Stimulated activated CD8-positive, alpha-beta memory T cell treated with anti-CD3 and anti-CD28 coated beads, Interleukin-7, amount 100 ng/mL, for 4 hours (primary cell): ENCODE results near the gene PPP2R5B.

Experiments used
- DNase-seq, 2 donors: peaks; one replicate each; pipeline ENCODE4 v3.0.0-alpha.2; 2020; ENCODE audit warnings: low read depth in 2 of 2

Gene PPP2R5B

DNA sequence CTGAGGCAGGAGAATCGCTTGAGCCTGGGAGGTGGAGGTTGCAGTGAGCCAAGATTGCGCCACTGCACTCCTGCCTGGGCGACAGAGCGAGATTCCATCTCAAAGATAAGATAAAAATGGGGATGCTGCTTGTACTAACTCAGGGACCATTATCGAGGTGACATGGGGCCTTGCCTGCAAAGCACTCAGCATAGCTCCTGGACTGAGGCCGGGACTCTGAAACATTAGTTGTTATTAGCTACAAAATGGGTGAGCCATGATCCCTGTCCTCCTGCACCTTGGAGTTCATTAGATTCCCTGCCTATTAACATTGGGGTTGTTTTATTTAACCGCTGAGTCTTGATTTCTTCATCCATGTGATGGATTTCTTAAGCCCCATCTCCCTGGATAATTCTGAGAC, 5.1 kb downstream of the PPP2R5B start:
- DNase-seq = no peak

DNA sequence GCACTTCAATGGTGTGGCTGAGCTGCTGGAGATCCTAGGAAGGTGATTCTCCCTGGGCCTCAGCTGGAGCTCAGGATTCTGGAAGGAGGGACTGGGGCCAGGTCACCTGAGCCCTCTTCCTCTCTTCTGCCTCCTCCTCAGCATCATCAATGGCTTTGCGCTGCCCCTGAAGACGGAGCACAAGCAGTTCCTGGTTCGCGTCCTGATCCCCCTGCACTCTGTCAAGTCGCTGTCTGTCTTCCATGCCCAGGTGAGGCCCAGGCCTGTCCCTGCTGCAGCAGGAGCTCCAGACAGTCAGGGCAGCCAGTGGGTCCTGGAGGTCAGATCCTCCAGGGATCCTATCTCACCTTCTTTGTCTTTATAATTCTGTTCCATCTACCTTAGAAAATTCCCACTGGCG, 5.9 kb downstream of the PPP2R5B start:
- DNase-seq = no peak

DNA sequence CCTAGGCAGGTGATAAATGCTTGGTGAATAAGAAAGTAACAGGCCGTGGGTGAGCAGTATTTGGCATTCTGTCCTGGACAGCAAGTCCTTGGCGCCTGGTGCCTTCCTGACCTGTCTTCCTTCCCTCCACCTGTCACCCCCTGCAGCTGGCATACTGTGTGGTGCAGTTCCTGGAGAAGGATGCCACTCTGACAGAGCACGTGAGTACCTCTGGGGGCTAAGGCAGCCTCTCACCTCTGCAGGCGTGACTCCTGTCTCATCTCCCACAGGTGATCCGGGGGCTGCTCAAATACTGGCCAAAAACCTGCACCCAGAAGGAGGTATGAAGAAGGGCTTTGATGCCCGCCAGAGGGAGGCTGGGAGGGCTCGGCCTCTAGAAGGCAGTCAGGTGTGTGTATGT, 6.8 kb downstream of the PPP2R5B start:
- no peak for DNase-seq

DNA sequence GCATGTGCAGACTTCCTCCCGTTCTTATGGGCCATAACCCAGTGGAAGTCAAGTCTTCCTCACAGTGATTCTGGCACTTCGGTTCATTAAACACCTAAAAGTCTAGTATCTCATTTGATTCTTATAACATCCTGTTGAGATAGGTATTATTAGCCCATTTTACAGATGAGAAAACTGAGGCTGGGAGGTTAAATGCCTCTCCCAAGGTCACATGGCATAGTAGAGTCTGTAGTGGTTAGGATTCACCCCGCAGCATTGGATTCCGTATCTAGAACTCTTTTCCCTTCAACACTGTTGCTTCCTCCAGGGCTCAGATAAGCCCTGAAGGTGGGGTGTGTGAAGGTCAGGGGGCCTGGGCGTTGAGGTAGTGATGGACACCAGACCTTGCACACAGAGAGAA, 7.8 kb downstream of the PPP2R5B start:
- DNase-seq = no peak

DNA sequence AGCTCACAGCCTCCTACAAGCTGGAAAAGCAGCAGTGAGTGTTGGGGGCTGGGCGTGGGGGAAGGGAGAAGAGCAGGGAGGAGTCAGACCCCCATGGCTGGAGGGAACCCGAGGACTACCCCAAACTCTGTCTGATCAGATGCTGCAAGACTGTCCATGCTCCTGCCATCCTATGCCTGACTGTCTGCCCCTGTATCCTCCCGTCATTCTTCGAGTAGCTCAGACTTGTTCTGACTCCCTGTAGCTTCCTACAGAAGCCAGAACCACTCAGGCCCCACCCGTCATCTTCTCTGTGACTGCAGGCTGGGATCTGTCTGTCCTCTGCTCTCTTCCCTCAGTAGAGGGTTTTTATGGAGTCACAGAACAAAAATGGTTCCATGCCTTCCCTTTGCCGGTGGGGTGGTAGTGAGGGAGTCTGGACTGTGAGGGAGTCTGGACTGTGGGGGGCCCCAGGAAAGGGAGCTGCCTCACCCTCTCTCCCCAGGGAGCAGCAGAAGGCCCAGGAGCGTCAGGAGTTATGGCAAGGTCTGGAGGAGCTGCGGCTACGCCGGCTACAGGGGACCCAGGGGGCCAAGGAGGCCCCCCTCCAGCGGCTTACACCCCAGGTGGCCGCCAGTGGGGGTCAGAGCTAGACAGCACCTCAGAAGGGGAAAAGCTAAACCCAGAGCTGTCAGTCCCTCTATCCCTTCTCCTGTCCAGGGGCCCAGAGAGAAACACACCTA, 8.9 kb downstream of the PPP2R5B start:
- no peak for DNase-seq

DNA sequence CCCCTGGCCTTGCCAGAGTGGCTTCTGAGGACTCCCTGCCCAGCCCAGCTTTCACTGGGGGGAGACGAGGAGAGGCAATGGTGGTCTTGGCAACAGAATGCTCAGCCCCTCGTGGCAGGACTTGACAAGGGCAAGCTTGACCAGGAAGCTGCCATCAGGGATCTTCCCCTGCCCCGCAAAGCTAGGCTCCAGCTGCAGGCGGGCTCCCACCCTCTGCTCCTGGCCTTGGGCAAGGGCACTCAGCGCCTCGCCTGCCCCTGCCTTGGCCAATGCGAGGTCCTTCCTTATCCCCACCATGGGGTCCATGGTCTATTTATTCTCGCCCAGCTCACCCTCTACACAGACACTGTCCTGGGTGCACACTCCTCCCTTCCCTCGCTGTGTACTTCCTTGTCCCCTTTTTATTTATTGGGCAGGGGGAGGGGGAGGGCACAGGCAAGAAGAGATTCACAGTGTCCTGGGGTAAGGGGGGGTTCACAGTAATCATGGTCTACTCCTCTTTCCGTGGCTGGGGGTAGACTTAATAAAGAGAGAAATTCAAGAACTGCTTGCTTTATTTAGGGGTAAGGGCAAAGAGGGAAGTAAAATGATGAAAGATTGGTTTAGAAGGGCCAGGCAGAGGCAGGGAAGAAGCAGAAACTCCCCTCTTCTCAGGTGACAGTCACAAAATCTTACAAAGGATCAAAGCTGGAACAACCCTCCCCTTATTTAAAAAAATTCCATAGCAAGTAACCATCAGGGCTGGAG, 9.6 kb downstream of the PPP2R5B start:
- DNase-seq = no peak

DNA sequence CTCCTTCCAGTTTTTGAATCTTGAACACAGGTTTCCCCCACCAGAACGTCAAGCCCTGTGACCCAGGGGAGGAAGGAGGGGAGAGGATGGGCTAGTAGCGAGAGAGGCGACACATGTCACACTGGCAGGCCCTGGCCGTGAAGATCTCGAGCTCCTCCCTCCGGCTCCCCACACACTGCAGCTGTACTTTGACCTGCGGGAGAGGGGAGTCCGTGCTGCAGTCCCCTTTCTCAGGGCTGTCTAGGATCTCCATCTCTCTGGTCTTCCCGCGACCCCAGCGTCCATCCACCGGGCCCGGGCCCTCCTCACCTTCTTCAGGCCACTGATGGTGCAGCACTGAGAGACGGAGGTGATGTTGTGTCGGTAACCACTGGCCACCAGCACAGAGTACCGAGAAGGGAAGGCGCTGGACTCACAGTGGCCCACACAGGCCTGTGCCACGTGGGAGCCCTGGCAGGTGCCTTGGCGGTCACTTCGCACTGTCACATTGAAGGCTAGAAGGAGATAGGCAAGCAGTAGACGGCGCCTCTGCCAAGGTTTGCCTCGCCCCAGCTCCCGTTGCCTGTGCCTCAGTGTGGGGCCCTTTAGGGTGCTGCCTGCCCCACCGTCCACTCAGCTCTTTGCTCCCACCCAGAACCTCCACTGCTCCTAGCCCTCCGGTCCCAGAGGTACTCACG, 10.3 kb downstream of the PPP2R5B start:
- no peak for DNase-seq

DNA sequence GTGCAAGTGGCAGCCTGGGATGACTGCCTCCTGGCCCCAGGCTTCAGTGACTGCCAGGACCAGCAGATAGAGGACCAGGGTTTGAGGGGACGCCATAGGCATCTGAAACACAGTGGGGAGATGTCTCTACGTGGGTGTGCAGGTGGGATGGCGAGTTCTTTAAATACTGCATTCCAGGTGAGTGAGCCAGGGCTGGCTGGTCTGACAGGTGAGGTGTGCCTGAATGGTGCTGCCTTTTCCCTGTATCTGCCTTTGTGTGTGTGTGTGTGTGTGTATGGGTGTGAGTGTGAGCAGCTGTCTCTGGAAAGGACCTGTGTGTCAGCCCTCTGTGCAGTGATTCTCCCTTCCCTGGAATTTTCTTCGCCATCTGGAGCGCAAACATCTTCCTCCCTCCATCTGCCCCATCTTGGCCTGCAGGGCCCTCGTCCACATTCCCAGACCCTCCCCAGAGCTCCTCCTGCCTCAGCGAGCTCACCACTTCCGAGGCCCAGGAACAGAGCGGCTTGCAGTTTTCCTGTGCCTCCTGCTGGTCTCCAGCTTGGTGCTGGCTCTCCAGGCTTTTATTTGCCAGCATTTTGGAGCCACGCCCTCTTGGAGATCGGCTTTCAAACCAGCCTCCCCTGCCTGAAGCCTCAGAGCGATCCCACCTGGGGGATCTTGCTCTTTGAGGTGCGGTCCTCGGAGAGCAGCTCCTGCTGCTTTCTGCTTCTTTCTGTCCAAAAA, 11.0 kb downstream of the PPP2R5B start, which contains the start of gene GPHA2:
Gene GPHA2, minus strand, starts transcription at position 535 of the 723 bp plus-strand sequence. Its CDS starts 433 bp downstream, at position 102.
- no peak for DNase-seq

DNA sequence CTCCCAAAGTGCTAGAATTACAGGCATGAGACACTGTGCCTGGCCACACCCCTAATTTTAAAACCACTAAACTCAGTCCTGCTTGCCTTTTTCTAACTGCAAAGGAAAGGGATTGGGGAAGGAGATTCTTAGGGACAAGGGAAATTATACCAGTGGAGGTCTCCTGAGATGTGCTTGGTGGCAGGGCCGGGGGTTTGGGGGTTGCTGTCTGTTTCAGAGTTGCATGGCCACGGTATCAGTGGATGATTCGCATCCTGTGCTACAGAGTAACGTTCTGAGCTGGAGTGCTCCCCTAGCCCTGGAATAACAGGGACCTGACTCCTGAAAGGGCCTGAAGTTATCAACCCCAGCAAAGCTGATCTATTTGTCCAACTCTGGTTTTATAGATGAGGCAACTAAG, 12.1 kb downstream of the PPP2R5B start:
- no peak for DNase-seq

DNA sequence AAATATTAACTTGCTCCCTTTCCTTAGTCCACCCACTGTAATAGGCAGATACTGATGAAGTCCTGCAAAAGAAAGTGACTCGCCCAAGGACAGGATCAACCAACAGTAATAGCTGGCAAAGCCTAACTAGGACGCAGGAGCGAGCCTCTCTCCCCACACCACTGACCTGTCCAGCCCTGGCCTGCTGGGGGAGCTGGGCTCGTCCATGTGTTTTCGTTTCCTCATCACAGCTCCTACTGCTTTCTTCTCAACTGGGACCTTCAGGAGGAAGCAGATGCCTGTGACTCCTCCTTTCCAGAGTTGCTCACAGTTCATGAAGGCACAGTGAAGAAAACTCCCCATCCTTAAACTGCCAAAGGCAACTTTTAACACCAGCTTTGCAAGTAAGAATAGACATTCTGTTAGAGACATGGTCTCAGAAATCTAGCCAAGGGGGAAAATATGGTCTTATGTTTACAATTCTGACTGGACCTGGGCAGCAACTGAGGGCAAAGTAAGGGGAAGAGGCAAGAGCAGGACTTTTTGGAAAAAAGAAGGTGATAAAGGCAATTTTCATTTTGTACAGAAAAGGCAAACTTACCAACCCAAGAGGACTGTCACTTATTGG, 22.8 kb downstream of the PPP2R5B start:
- no peak for DNase-seq

DNA sequence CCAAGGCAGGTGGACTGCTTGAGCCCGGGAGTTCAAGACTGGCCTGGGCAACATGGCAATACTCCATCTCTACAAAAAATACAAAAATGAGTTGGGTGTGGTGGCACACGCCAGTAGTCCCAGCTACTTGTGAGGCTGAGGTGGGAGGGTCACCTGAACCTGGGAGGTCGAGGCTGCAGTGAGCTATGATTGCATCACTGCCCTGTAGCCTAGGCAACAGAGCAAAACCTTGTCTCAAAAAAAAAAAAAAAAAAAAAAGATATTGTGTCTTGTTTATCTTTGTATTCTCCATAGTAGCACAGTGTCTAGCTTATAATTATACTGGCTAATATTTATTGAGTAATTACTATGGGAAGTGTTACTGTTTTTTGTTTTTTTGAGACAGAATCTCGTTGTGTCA, 27.0 kb downstream of the PPP2R5B start:
- no peak for DNase-seq

DNA sequence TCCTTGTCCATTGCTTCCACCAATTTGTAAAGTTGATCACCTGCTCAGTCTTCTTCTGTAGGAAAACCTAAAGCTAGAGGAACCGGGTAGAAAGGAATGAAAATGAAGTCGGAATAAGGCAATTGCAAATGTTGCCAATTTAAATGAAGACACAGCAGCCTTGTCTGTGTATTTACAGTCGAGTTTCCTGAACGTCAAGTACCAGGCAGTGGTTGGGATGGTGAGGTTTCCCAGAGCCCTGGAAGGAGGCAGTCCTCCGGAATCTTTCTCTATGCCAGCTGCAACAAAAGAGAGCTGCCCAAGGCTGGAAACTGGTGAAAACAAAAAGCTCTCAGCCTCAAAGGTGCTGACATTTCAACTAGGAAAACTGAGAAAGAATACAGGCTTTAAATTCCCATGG, 29.7 kb downstream of the PPP2R5B start:
- DNase-seq = no peak

DNA sequence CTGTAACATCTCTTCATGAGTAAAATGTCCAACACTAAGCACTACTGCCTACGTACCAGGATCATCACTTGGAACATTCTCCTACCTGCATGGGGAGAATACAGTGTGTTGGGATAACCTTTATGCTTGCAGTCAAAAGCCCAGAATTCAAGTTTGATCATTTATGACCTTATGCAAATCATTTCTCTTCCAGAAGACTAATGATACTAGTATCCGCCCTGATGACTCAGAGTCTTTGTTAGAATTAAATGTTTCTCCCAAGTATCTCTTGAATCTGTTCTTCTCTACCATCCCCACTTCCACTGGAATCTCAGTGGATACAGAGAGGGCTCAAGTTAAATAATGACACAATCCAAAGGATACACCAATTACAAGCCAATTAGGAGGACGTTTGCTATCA, 35.0 kb downstream of the PPP2R5B start:
- no peak for DNase-seq

DNA sequence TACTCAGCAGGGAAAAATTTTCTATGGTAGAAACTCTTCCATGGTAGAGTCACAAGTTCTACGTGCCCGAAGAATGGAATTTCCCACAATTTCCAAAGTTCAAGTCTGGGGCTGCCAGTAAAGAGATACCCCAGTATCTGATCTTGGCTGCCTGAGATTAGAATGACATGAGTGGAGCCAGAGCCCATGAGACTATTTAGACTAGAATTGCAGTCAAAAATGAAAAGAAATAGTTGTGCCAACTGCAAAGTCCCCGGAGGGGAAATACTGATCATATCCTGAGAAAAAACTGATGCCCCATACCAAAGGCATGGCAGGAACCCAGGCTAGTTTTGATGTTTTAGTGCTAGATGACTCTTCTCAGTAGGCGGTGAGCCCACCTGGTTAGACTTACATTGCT, 36.2 kb downstream of the PPP2R5B start:
- no peak for DNase-seq

DNA sequence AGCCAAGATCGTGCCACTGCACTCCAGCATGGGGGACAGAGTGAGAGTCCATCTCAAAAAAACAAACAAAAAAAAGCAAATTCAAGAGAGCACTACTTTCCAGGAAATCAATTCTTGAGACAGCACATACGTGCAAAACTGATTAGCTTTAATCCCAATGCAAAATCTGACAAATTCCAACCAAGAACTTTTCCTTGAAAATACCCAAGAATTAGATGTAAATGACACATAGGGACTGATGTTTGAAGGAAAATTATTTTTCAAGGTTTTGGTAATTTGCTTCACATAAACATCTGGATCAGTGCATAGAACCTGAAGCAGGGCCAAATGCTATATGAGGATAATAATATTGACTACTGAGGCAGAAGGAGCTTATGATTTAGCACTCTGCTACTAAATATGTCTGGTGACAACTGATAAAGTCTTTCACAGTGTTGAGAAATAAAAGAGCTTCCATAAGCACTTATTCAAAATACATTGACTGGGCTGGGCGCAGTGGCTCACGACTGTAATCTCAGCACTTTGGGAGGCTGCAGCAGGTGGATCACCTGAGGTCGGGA, 38.7 kb downstream of the PPP2R5B start:
- DNase-seq = no peak

DNA sequence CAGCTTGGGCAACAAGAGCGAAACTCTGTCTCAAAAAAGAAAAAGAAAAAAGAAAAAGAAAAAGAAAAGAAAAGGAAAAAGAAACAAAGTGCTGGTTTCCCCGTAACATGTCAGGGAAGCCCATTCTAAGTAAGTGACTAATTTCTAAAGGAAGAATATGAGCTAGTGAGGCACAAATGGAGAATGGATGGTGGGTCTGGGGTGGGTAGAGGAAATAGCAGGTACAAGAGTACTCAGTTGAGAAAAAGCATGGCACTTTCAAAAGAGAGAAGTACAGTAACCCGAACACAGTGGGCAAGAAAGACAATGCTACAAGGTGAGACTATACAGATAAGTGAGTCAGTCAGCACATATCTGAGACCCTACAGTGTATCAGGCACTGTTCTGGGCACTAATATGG, 42.9 kb downstream of the PPP2R5B start:
- no peak for DNase-seq

DNA sequence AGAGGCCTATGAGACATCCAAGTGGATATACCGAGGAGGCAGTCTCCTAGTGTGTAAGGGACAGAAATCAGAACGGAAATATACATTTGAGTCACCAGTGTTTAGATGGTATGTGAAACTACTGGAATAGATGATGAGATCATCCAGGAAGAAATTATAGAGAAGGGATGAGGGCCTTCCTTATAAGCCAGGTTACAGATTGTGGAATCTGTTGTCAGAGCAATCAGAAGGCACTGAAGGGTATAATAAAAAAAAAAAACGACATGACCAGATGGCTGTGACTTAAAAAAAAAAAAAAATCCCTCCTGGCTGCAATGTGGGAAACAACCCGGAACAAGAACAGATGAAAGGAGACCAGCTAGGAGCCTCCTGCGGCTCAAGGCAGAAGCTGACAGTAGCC, 44.7 kb downstream of the PPP2R5B start:
- DNase-seq = no peak

DNA sequence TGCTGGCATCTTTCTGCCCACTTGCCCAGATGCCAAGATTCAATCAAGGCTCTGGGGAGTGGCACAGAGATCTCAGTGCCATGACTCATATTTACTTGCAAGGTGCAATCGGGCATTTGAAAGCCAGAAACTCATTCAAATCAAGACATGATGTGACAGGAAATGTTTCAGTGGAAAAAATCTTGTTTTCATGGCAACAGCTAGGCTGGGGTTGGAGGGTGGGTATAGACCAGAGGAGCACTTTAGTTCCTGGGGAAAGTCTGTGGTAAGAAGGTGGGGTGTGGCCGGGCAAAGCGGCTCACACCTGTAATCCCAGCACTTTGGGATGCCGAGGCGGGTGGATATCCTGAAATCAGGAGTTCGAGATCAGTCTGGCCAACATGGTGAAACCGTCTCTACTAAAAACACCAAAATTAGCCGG, 46.3 kb downstream of the PPP2R5B start:
- no peak for DNase-seq

DNA sequence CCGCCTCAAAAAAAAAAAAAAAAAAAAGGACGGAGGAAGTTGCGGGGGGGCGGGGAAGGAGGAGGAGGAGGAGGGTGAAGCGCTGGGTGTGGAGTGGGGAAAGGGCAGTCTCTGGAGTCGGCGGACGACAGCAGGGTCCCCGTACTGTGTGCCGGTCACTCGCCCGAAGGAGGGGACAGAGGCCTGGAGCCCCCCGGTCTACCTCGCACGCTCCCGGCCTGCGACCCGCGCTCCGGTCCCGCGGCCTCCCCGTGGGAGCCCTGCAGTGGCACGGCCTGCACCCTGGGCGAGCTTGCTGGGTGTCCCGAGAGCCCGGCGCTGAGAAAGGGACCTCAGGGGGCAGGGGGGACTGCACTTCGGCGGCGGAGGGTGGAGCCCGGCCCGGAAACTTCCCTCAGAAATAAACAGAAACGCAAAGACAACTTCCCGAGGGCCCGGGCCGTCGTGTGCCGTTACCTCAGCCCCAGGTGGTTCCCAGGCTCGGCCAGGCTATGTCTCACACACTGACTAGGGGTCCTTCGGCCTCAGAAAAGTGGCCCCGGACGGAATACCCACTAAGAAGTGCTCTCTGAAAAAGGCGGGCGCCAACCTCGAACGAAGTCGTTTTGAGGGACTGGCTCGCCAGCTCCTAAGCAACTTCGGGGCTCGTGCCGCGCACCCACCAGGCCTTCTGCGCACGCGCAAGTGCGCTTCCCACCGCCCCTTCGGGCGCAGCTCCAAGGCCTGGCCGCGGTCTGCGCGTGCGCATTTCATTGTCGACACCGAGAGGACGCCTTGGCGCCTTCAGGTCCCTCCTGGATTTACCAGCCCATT, 47.1 kb downstream of the PPP2R5B start, which contains the start of gene MAJIN:
Gene MAJIN, minus strand, starts transcription at position 688 of the 813 bp plus-strand sequence. CDS start 12,703 bp downstream, outside the sequence.
- peak; percentile 78 for DNase-seq

DNA sequence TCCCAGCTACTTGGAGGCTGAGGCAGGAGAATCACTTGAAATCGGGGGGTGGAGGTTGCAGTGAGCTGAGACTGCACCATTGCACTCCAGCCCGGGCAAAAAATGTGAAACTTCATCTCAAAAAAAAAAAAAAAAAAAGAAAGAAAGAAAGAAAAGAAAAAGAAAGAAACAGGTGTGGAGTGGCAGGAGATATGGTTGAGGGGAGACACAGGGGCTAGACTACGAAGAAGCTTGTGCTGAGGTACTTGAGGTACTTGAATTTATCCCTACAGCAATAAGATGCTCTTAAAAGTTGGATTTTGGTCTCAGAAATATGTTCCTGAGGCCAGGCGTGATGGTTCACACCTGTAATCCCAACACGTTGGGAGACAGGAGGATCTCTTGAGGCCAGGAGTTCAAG, 49.6 kb downstream of the PPP2R5B start:
- no peak for DNase-seq
